IPS-NIHi7 (cell line): ENCODE measurements around the gene PCDHGB4.
"Not testable (repeated sequence)": the region's sequence is repeated elsewhere in the genome, so short reads cannot be mapped to it uniquely, and the experiment has no call there.

ENCODE experiments used
- DNase-seq: peaks from one replicate; pipeline ENCODE4 v3.0.0; 2012; ENCODE audit warnings: mixed read lengths; ENCODE audit errors: extremely low spot score

The PCDHGB4 gene

DNA sequence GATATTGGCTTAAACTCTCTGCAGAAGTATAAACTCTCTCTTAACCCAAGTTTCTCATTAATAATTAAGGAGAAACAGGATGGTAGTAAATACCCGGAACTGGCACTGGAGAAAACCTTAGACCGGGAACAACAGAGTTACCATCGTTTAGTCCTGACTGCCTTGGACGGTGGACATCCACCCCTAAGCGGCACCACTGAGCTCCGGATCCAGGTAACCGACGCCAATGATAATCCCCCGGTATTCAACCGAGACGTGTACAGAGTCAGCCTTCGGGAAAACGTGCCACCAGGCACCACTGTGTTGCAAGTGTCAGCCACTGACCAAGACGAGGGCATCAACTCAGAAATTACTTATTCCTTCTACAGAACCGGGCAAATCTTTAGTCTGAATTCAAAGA, 11.1 kb downstream of the PCDHGB4 start:
- DNase-seq, result no peak

DNA sequence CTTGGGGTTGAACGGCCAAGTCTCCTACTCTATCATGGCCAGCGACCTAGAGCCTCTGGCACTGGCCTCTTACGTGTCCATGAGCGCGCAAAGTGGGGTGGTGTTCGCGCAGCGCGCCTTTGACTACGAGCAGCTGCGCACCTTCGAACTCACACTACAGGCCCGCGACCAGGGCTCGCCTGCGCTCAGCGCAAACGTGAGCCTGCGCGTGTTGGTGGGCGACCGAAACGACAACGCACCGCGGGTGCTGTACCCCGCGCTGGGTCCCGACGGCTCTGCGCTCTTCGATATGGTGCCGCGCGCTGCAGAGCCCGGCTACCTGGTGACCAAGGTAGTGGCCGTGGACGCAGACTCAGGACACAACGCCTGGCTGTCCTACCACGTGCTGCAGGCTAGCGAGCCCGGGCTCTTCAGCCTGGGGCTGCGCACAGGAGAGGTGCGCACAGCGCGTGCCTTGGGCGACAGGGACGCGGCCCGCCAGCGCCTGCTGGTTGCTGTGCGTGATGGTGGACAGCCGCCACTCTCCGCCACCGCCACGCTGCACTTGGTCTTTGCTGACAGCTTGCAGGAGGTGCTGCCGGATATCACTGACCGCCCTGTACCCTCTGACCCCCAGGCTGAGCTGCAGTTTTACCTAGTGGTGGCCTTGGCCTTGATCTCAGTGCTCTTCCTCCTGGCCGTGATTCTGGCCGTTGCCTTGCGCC, 12.2 kb downstream of the PCDHGB4 start:
- DNase-seq, result no peak

DNA sequence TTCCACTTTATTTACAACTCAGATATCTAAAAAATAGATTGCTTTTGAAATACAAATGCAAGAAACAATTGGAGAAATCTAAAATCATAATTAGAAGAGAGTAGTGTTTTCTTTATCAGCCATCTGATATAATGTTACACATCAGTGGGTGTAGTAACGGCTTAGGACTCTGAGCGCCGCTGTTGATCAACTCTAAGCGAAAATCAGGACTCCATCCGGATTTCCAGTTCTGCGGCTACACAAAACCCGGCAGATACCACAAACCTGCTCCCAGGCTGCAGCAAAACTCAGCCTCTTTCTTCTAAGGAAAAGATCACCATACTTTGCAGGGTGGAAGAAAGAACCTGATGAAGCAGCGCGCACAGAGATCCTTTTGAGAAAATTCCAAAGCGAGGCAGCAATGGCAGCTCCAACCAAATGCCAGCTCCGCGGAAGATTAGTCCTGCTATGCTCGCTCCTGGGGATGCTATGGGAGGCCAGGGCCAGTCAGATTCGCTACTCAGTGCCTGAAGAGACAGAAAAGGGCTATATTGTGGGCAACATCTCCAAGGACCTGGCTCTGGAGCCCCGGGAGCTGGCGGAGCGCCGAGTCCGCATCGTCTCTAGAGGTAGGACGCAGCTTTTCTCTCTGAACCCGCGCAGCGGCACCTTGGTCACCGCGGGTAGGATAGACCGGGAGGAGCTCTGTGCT, 15.2 kb downstream of the PCDHGB4 start, which contains the start of gene PCDHGA9:
Gene PCDHGA9 (plus strand): TSS at position 226 of the 691 bp plus-strand sequence. CDS start 175 bp downstream, at position 401.
- peak; percentile 17 for DNase-seq

DNA sequence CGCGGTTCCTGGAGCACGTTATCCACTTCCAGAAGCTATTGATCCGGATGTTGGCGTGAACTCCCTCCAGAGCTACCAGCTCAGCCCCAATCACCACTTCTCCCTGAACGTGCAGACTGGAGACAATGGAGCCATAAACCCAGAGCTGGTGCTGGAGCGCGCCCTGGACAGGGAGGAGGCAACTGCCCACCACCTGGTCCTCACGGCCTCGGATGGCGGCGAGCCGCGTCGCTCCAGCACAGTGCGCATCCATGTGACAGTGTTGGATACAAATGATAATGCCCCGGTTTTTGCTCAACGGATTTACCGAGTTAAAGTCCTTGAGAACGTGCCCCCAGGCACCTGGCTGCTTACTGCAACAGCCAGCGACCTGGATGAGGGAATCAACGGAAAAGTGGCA, 15.9 kb downstream of the PCDHGB4 start:
- no peak for DNase-seq

DNA sequence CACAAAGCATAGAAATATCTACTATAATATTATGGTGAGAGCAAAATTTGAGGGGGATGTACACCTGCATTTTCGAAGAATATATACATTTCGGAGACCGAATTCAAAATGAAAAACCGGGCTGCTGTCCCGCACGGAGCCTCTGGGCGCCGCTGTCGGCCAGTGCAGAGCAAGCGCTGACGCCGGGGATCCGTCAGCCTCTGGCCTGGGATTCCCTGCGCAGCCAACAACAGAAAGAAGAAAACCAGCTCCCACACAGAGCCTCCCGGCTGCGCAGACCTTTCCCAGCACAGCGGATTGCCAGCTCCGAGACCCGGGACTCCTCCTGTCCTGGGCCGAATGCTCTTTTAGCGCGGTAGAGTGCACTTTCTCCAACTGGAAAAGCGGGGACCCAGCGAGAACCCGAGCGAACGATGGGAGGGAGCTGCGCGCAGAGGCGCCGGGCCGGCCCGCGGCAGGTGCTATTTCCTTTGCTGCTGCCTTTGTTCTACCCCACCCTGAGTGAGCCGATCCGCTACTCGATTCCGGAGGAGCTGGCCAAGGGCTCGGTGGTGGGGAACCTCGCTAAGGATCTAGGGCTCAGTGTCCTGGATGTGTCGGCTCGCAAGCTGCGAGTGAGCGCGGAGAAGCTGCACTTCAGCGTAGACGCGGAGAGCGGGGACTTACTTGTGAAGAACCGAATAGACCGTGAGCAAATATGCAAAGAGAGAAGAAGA, 20.4 kb downstream of the PCDHGB4 start, which contains the start of gene PCDHGB6:
Gene PCDHGB6 (plus strand): TSS at position 232 of the 716 bp plus-strand sequence. CDS start 182 bp downstream, at position 414.
- DNase-seq, result peak; percentile 82

DNA sequence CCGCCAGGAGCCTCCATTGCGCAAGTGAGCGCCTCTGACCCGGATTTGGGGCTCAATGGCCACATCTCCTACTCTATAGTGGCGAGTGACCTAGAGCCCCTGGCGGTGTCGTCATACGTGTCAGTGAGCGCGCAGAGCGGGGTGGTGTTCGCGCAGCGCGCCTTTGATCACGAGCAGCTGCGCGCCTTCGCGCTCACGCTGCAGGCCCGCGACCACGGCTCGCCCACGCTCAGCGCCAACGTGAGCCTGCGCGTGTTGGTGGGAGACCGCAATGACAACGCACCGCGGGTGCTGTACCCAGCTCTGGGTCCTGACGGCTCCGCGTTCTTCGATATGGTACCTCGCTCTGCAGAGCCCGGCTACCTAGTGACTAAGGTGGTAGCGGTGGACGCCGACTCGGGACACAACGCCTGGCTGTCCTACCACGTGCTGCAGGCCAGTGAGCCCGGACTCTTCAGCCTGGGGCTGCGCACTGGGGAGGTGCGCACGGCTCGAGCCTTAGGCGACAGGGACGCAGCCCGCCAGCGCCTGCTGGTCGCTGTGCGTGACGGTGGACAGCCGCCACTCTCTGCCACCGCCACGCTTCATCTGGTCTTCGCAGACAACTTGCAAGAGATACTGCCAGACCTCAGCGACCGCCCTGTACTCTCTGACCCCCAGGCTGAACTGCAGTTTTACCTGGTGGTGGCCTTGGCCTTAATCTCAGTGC, 22.3 kb downstream of the PCDHGB4 start:
- DNase-seq, result no peak

DNA sequence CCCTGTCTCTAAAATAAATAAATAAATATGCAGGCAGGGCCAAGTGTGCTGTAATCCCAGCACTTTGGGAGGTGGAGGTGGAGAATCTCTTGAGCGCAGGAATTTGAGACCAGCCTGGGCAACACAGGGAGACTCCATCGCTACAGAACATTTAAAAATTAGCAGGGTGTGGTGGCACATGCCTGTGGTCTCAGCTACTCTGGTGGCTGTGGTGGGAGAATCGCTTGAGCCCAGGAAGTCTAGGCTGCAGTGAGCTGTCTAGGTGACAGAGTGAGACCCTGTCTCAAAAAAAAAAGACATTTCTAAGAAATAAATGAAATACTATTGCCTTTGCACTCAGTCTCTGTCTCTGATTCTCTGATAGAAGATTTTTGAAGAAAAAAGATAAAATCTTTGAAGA, 24.1 kb downstream of the PCDHGB4 start:
- no peak for DNase-seq

DNA sequence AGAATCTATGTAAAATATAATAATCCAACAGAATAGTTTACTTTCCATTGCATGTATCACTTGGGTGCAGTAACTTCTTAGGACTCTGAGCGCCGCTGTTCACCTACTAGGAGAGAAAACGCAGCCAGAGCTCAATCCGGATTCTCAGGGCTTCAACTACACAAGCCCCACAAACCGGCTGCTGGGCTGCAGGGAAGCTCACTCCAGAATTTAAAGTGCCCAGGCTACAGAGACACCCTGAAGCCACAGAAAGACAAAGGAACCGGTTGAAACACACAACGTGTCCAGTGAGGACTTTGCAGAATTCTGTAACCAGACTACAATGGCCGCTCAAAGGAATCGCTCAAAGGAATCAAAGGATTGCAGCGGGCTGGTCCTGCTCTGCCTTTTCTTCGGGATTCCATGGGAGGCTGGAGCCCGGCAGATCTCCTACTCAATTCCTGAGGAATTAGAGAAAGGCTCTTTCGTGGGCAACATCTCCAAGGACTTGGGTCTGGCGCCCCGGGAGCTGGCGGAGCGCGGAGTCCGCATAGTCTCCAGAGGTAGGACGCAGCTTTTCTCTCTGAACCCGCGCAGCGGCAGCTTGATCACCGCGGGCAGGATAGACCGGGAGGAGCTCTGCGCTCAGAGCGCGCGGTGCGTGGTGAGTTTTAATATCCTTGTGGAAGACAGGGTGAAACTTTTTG, 25.5 kb downstream of the PCDHGB4 start, which contains the start of gene PCDHGA10:
Gene PCDHGA10 (plus strand): TSS at position 134 of the 686 bp plus-strand sequence. CDS start 189 bp downstream, at position 323.
- DNase-seq, result peak; percentile 51

DNA sequence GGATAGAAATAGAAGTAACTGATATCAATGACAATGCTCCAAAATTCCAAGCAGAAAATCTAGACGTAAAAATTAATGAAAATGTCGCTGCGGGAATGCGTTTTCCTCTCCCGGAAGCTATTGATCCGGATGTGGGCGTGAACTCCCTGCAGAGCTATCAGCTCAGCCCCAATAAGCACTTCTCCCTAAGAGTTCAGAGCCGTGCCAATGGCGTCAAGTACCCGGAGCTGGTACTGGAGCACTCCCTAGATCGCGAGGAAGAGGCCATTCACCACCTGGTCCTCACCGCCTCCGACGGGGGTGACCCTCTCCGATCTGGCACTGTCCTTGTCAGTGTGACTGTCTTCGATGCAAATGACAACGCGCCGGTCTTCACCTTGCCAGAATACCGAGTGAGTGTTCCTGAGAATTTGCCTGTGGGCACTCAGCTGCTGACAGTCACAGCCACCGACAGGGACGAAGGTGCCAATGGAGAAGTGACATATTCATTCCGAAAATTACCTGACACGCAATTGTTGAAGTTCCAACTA, 26.1 kb downstream of the PCDHGB4 start:
- DNase-seq, result no peak

DNA sequence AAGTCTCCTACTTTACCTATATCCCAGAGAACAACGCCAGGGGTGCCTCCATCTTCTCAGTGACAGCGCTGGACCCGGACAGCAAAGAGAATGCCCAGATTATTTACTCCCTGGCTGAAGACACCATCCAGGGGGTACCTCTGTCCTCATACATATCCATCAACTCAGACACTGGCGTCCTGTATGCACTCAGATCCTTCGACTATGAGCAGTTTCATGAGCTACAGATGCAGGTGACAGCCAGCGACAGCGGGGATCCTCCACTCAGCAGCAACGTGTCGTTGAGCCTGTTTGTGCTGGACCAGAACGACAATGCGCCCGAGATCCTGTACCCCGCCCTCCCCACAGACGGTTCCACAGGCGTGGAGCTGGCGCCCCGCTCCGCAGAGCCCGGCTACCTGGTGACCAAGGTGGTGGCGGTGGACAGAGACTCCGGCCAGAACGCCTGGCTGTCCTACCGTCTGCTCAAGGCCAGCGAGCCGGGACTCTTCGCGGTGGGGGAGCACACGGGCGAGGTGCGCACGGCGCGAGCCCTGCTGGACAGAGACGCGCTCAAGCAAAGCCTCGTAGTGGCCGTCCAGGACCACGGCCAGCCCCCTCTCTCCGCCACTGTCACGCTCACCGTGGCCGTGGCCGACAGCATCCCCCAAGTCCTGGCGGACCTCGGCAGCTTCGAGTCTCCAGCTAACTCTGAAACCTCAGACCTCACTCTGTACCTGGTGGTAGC, 27.2 kb downstream of the PCDHGB4 start:
- DNase-seq, result not testable (repeated sequence)

DNA sequence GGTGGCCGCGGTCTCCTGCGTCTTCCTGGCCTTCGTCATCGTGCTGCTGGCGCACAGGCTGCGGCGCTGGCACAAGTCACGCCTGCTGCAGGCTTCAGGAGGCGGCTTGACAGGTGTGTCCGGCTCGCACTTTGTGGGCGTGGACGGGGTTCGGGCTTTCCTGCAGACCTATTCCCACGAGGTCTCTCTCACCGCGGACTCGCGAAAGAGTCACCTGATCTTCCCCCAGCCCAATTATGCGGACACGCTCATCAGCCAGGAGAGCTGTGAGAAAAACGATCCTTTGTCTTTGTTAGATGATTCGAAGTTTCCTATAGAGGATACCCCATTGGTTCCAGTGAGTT, 27.7 kb downstream of the PCDHGB4 start:
- DNase-seq, result not testable (repeated sequence)

DNA sequence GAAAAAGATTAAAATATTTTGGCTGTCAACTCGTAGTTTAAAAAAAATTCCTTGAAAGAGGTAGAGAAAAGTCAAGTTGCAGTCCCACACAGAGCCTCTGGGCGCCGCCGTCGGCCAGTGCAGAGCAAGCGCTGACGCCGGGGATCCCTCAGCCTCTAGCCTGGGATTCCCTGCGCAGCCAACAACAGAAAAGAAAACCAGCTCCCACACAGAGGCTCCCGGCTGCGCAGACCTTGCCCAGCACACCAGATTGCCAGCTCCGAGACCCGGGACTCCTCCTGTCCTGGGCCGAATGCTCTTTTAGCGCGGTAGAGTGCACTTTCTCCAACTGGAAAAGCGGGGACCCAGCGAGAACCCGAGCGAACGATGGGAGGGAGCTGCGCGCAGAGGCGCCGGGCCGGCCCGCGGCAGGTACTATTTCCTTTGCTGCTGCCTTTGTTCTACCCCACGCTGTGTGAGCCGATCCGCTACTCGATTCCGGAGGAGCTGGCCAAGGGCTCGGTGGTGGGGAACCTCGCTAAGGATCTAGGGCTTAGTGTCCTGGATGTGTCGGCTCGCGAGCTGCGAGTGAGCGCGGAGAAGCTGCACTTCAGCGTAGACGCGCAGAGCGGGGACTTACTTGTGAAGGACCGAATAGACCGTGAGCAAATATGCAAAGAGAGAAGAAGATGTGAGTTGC, 30.1 kb downstream of the PCDHGB4 start, which contains the start of gene PCDHGB7:
Gene PCDHGB7 (plus strand): TSS at position 184 of the 679 bp plus-strand sequence. CDS start 183 bp downstream, at position 367.
- DNase-seq, result peak; percentile 80

DNA sequence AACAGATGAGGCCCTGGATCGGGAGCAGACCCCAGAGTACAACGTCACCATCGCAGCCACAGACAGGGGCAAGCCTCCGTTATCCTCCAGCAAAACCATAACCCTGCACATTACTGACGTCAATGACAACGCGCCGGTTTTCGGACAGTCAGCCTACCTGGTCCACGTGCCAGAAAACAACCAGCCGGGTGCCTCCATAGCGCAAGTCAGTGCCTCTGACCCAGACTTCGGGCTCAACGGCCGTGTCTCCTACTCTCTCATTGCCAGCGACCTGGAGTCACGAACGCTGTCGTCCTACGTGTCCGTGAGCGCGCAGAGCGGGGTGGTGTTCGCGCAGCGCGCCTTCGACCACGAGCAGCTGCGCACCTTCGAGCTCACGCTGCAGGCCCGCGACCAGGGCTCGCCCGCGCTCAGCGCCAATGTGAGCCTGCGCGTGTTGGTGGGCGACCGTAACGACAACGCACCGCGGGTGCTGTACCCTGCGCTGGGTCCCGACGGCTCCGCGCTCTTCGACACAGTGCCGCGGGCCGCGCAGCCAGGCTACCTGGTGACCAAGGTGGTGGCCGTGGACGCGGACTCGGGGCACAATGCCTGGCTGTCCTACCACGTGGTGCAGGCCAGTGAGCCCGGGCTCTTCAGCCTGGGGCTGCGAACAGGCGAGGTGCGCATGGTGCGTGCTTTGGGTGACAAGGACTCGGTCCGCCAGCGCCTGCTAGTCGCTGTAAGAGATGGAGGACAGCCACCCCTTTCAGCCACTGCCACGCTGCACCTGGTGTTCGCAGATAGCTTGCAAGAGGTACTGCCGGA, 31.8 kb downstream of the PCDHGB4 start:
- DNase-seq, result no peak

DNA sequence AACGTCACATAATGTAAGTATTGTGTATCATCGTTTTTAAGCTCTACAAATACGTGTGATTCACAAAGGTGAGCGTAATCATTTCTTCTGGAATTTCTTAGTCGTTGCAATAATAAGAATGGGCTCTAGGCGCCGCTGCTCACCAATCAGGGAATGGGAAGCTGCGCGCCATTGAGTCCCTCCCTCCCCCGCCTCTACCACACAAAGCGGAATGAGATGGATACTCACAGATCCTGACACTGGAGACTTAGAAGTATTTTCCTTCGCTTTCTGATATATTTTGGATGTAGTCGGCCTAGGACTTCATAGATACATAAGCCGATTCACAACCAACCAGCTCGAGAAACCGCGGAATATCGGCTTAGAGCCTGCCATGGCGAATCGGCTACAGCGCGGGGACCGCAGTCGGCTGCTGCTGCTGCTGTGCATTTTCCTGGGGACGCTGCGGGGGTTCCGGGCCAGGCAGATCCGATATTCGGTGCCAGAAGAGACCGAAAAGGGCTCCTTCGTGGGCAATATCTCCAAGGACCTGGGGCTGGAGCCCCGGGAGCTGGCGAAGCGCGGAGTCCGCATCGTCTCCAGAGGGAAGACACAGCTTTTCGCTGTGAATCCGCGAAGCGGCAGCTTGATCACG, 33.5 kb downstream of the PCDHGB4 start, which contains the start of gene PCDHGA11:
Gene PCDHGA11 (plus strand): TSS at position 197 of the 634 bp plus-strand sequence. CDS start 177 bp downstream, at position 374.
- DNase-seq, result peak; percentile 73

DNA sequence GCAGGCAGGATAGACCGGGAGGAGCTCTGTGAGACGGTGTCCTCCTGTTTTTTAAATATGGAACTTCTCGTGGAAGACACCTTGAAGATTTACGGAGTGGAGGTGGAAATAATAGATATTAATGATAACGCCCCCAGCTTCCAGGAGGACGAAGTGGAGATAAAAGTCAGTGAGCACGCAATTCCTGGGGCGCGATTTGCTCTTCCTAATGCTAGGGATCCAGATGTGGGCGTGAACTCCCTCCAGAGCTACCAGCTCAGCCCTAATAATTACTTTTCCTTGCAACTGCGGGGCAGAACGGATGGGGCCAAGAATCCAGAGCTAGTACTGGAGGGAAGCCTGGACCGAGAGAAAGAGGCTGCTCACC, 34.0 kb downstream of the PCDHGB4 start:
- peak; percentile 18 for DNase-seq

DNA sequence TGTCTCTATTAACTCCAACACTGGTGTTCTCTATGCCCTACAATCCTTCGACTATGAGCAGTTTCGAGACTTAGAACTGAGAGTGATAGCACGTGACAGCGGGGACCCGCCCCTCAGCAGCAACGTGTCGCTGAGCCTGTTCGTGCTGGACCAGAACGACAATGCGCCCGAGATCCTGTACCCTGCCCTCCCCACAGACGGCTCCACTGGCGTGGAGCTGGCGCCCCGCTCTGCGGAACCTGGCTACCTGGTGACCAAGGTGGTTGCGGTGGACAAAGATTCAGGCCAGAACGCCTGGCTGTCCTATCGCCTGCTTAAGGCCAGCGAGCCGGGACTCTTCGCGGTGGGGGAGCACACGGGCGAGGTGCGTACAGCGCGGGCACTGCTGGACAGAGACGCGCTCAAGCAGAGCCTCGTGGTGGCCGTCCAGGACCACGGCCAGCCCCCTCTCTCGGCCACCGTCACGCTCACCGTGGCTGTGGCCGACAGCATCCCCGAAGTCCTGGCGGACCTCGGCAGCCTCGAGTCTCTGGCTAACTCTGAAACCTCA, 35.3 kb downstream of the PCDHGB4 start:
- no peak for DNase-seq

DNA sequence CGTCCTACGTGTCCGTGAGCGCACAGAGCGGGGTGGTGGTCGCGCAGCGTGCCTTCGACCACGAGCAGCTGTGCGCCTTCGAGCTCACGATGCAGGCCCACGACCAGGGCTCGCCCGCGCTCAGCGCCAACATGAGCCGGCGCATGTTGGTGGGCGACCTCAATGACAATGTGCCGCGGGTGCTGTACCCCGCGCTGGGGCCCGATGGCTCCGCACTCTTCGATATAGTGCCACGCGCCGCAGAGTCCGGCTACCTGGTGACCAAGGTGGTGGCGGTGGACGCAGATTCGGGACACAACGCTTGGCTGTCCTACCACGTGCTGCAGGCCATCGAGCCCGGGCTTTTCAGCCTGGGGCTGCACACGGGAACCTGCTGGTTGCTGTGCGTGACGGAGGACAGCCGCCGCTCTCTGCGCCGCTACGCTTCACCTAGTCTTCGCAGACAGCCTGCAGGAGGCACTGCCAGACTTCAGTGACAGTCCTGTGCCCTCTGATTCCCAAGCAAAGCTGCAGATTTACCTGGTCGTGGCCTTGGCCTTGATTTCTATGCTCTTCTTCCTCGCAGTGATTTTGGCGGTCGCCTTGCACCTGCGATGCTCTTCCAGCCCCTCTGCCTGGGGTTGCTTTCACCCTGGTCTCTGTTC, 40.4 kb downstream of the PCDHGB4 start:
- no peak for DNase-seq
